ENCODE measurements around the gene NKAIN2.
"Not testable (repeated sequence)": the region's sequence is repeated elsewhere in the genome, so short reads cannot be mapped to it uniquely, and the experiment has no call there.

Gene NKAIN2

GRCh38 chr6:124737804-124738203 lies 934.1 kb downstream of the NKAIN2 start:
- DNase-seq: not testable (repeated sequence)

GRCh38 chr6:124738482-124738881 lies 934.8 kb downstream of the NKAIN2 start:
- DNase-seq: no peak

GRCh38 chr6:124741341-124741740 lies 937.7 kb downstream of the NKAIN2 start:
- DNase-seq: no peak

- no peak for DNase-seq
Observed at GRCh38 chr6:124742971-124743370, 939.3 kb downstream of the NKAIN2 start.

GRCh38 chr6:124743420-124743819 lies 939.8 kb downstream of the NKAIN2 start:
- no peak for DNase-seq

- no peak for DNase-seq
Observed at GRCh38 chr6:124747349-124747748, 943.7 kb downstream of the NKAIN2 start.

- DNase-seq: no peak
Observed at GRCh38 chr6:124748778-124749177, 945.1 kb downstream of the NKAIN2 start.

GRCh38 chr6:124753001-124753400 lies 949.3 kb downstream of the NKAIN2 start:
- no peak for DNase-seq

- DNase-seq: no peak
Observed at GRCh38 chr6:124753562-124754105, 950.0 kb downstream of the NKAIN2 start.

GRCh38 chr6:124755321-124755720 lies 951.7 kb downstream of the NKAIN2 start:
- DNase-seq: no peak

- DNase-seq: no peak
Observed at GRCh38 chr6:124757560-124757959, 953.9 kb downstream of the NKAIN2 start.

- DNase-seq: no peak
Observed at GRCh38 chr6:124758663-124759062, 955.0 kb downstream of the NKAIN2 start.

- no peak for DNase-seq
Observed at GRCh38 chr6:124765280-124765679, 961.6 kb downstream of the NKAIN2 start.

- no peak for DNase-seq
Observed at GRCh38 chr6:124768224-124768623, 964.6 kb downstream of the NKAIN2 start.

GRCh38 chr6:124769811-124770544 lies 966.3 kb downstream of the NKAIN2 start:
- DNase-seq: no peak

GRCh38 chr6:124770784-124771183 lies 967.1 kb downstream of the NKAIN2 start:
- DNase-seq: no peak

- DNase-seq: no peak
Observed at GRCh38 chr6:124772733-124773319, 969.2 kb downstream of the NKAIN2 start.

GRCh38 chr6:124775121-124775520 lies 971.5 kb downstream of the NKAIN2 start:
- DNase-seq: no peak

GRCh38 chr6:124777863-124778262 lies 974.2 kb downstream of the NKAIN2 start:
- no peak for DNase-seq

- DNase-seq: no peak
Observed at GRCh38 chr6:124780623-124781022, 977.0 kb downstream of the NKAIN2 start.

GRCh38 chr6:124783344-124783743 lies 979.7 kb downstream of the NKAIN2 start:
- DNase-seq: no peak

GRCh38 chr6:124791156-124791555 lies 987.5 kb downstream of the NKAIN2 start:
- DNase-seq: no peak

GRCh38 chr6:124792386-124792785 lies 988.7 kb downstream of the NKAIN2 start:
- no peak for DNase-seq

- no peak for DNase-seq
Observed at GRCh38 chr6:124793398-124793797, 989.7 kb downstream of the NKAIN2 start.
